Subcutaneous adipose tissue (tissue), 4 donors: ENCODE data around the gene LIMK2. TPM values are rescaled to one million over a fixed set of nuclear protein-coding genes. Genes with fewer than 3 reads are reported as not detected.

ENCODE experiments used
- CTCF ChIP-seq: fragments of 450-650 bp; IDR thresholded peaks from one replicate; pipeline ENCODE4 v1.5.1; 2016; ENCODE audit warnings: low read depth, mild to moderate bottlenecking, control low read depth, antibody characterized with exemption, moderate library complexity
- total RNA-seq, 4 donors: library from RNA; depleted of rRNA; stranded (reverse); fragments of >200 nt; gene quantifications; one replicate each; pipeline ENCODE4 v1.1.0, GENCODE V29; 2016

LIMK2 gene
- total RNA-seq, 4 donors from 2014 or later = 15.4 to 26.4 (median 22.6) TPM

- no peak for TF ChIP-seq CTCF
Observed at GRCh38 chr22:31300896-31301295, 88.8 kb downstream of the LIMK2 start.

DNA sequence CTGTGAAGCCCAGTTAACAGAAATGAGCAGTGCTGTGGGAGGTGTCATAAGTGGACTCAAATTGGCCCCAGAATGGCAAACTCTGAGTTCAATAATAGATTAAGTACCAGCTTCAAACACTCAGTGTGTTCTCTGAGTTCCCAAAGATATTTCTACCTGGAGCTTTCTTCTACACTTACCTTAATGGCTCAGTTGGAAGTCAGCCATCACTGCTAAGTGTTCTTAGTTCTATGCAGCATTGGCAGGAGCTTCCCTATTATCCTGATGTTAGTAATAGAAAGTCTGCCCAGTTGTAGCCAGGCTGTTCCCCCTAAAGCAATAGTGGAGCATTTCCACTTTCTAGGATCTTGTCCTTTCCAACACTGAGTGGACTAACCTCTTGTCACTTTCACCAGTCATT lies 89.9 kb downstream of the LIMK2 start:
- no peak for TF ChIP-seq CTCF

- no peak for TF ChIP-seq CTCF
Observed at GRCh38 chr22:31302537-31302936, 90.4 kb downstream of the LIMK2 start.

DNA sequence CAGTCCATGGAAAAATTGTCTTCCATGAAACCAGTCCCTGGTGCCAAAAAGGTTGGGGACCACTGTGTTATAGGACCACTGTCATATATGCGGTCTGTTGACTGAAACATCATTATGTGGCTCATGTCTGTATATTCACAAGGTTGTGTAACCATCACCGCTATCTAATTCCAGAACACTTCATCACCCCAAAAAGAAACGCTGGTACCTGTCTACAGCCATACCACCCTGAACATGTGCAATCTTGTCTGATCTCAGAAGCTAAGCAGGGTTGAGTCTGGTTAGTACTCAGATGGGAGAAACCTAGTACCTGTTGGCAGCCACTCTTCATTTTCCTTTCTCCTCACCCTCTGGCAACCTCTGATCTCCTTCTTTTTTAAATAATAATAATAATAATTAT lies 93.1 kb downstream of the LIMK2 start:
- TF ChIP-seq CTCF = no peak

DNA sequence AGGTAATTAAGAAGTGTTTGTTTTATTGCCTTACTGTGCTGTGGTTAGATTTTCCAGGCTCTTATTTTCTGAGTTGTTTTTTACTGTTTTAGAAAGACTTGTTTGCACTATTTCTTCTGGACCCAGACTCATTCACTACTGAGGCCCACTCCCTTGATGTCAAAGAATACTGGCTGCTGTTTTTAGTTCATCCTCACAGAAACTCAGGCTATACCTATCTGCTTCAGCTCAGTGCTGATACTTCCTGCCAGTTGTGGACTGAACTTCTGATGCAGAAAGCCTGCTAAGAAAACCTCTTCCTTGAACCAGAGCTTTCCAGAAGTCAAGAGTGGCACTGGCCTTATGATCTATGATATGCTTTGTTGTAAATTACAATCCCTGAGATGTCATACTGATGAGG lies 96.1 kb downstream of the LIMK2 start:
- no peak for TF ChIP-seq CTCF

DNA sequence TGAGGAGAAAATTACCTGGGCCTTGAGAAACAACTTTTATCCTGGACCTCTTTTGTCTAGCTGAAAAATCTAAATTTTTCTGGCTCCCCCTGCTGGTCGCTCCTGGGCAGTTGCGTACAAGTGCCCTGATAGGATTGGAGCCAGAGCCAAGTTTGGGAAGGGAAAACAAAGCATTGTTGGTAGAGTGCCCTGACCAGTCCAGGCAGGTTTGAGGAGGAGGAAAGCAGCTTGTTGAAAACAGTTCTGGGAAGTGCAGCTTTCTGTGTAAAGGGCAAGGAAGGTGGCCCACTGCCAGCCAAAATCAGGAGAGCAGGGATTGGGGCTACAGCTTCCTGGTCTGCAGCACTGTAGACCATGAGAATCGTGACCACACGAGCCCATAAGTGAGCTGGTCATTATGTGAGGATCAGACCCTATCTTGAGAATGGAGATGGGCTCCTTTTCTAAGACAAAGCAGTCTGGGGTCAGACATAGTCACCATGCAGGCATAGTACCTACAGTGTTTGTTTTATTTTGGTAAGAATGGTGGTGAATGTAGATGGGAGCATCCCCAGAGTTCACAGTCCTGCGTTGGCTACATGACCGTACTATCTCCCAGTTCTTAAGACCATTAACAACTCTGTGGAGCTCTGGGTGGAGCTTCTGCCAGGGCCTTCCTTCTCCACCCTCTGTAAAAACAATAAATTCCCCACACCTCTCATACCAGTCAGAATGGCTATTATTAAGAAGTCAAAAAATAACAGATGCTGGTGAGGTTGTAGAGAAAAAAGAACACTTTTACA lies 101.5 kb downstream of the LIMK2 start:
- no peak for TF ChIP-seq CTCF

DNA sequence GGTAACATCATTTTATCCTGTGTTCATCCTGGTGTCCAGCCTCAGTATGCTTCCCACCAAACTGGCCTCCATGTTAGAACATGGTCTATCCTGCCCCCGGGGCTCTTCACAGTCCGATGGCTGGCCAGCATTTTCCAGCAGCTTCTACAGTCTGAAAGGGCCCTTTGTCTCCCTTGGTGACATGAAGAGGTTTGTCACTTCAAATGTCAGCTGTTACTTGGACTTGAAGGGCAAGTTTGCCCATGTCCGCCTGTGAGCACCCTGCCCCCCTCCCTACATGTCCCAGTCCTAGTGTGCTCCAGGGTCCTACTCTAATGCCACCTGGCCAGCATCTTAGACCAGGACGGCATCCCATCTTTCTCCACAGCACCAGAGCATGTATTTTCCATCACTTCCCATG lies 109.3 kb downstream of the LIMK2 start:
- no peak for TF ChIP-seq CTCF
